Right lobe of liver (tissue), 4 donors: ENCODE data around the gene STARD8.

ENCODE experiments used
- CTCF ChIP-seq, 4 donors: fragments of 200-600 bp in 3 of 4; fragments of 450-650 bp in 1 of 4; IDR thresholded peaks; one replicate each; pipeline versions ENCODE4 v1.5.1 to v1.8.0; 2016 to 2022; ENCODE audit warnings: antibody characterized with exemption in 4 of 4, mild to moderate bottlenecking in 2 of 4
- POLR2A ChIP-seq: fragments of 450-650 bp; IDR thresholded peaks from one replicate; pipeline ENCODE4 v1.6.1; 2017; ENCODE audit warnings: antibody characterized with exemption, mild to moderate bottlenecking
- donor health status: DM: no; HTN: no; CAD: no.
- donor health status: DM: no; HTN: no; CAD: no.
- donor health status: DM: no; HTN: yes; CAD: no.

GRCh38 chrX:68660746-68661145, 13.3 kb downstream of the STARD8 start:
- TF ChIP-seq CTCF (IDR thresholded peaks at IDR 0.05) (no peak), POLR2A (no peak)
